CD14-positive monocyte (primary cell): ENCODE measurements around the gene PLCB1. TPM values are rescaled to one million over a fixed set of nuclear protein-coding genes. Genes with fewer than 3 reads are reported as not detected.

Experiments used
- DNase-seq, 3 donors: peaks; one replicate each; pipeline ENCODE4 v3.0.0-alpha.2; 2011 to 2022
- H2AFZ ChIP-seq: 2 replicates; pipeline ENCODE4 v1.6.0; 2012; ENCODE audit warnings: mild to moderate bottlenecking, low read depth, low read length, inconsistent platforms; ENCODE audit not compliant: insufficient read depth, poor library complexity, severe bottlenecking
- H3K27ac ChIP-seq, 2 donors: 1 replicate in 1 of 2; 2 replicates in 1 of 2; pipeline ENCODE4 v1.5.1; 2012 to 2013; ENCODE audit warnings: low read length in 2 of 2, control low read depth in 1 of 2, inconsistent platforms in 1 of 2, low read depth in 1 of 2, mild to moderate bottlenecking in 1 of 2
- H3K27me3 ChIP-seq, 2 donors: one replicate each; pipeline versions ENCODE4 v1.6.0 to v1.6.1; 2011 to 2013; ENCODE audit warnings: low read length in 2 of 2; ENCODE audit not compliant: control insufficient read depth in 2 of 2, insufficient read depth in 2 of 2
- H3K36me3 ChIP-seq, 2 donors: replicated peaks in 1 of 2; 1 replicate in 1 of 2; 2 replicates in 1 of 2; pipeline versions ENCODE4 v1.5.1 to v1.6.1; 2012 to 2013; ENCODE audit warnings: low read length in 2 of 2, control low read depth in 1 of 2, inconsistent platforms in 1 of 2, mild to moderate bottlenecking in 1 of 2; ENCODE audit not compliant: insufficient read depth in 2 of 2, control insufficient read depth in 1 of 2
- H3K4me1 ChIP-seq, 2 donors: 1 replicate in 1 of 2; 2 replicates in 1 of 2; pipeline versions ENCODE4 v1.5.1 to v1.6.1; 2012 to 2013; ENCODE audit warnings: low read length in 2 of 2, control low read depth in 1 of 2, inconsistent platforms in 1 of 2, mild to moderate bottlenecking in 1 of 2, moderate library complexity in 1 of 2; ENCODE audit not compliant: insufficient read depth in 2 of 2, control insufficient read depth in 1 of 2
- H3K4me2 ChIP-seq: replicated peaks from 2 replicates; pipeline ENCODE3; 2012; ENCODE audit warnings: low read length, moderate library complexity, mild to moderate bottlenecking; ENCODE audit not compliant: poor library complexity, severe bottlenecking; ENCODE audit errors: extremely low read depth
- H3K4me3 ChIP-seq, 3 experiments: fragments of 200-600 bp in 1 of 3; sonication (generic) in 1 of 3; replicated peaks in 1 of 3; 1 replicate in 2 of 3; 2 replicates in 1 of 3; pipeline ENCODE4 v1.5.1; 2011 to 2013; ENCODE audit warnings: low read length in 3 of 3, mild to moderate bottlenecking in 3 of 3, control low read depth in 2 of 3, low read depth in 2 of 3, inconsistent platforms in 1 of 3, moderate library complexity in 1 of 3
- H3K79me2 ChIP-seq: 2 replicates; pipeline ENCODE4 v1.6.0; 2012; ENCODE audit warnings: mild to moderate bottlenecking, control low read depth, inconsistent platforms, low read length, moderate library complexity; ENCODE audit not compliant: insufficient read depth
- H3K9ac ChIP-seq: 2 replicates; pipeline ENCODE4 v1.6.0; 2017; ENCODE audit warnings: low read length, mild to moderate bottlenecking; ENCODE audit not compliant: insufficient read depth, poor library complexity, severe bottlenecking
- H3K9me3 ChIP-seq, 2 donors: replicated peaks in 1 of 2; 1 replicate in 1 of 2; 2 replicates in 1 of 2; pipeline versions ENCODE4 v1.5.1 to v1.6.1; 2012 to 2013; ENCODE audit warnings: low read length in 2 of 2, control low read depth in 1 of 2; ENCODE audit not compliant: control insufficient read depth in 1 of 2, insufficient read depth in 1 of 2
- H4K20me1 ChIP-seq: 2 replicates; pipeline ENCODE4 v1.6.0; 2012; ENCODE audit warnings: mild to moderate bottlenecking, low read length, control low read depth, moderate library complexity; ENCODE audit not compliant: insufficient read depth
- H3K27ac Mint-ChIP-seq, 7 donors: one replicate each; pipeline ENCODE4 v1.8.0; 2020; ENCODE audit warnings: mild to moderate bottlenecking in 7 of 7, mixed read lengths in 7 of 7, moderate library complexity in 6 of 7, inconsistent platforms in 2 of 7
- H3K27me3 Mint-ChIP-seq, 3 donors: one replicate each; pipeline ENCODE4 v1.8.0; 2021 to 2022; ENCODE audit warnings: low read depth in 3 of 3, mild to moderate bottlenecking in 3 of 3, mixed read lengths in 3 of 3, moderate library complexity in 3 of 3, inconsistent platforms in 1 of 3
- H3K36me3 Mint-ChIP-seq, 2 donors: one replicate each; pipeline ENCODE4 v1.8.0; 2020; ENCODE audit warnings: mixed read lengths in 2 of 2, inconsistent platforms in 1 of 2, mild to moderate bottlenecking in 1 of 2
- H3K4me1 Mint-ChIP-seq: one replicate; pipeline ENCODE4 v1.8.0; 2020; ENCODE audit warnings: mild to moderate bottlenecking, mixed read lengths
- H3K4me3 Mint-ChIP-seq, 2 donors: one replicate each; pipeline ENCODE4 v1.8.0; 2020; ENCODE audit warnings: mild to moderate bottlenecking in 2 of 2, mixed read lengths in 2 of 2, moderate library complexity in 1 of 2
- H3K9me3 Mint-ChIP-seq, 7 donors: one replicate each; pipeline ENCODE4 v1.8.0; 2020 to 2022; ENCODE audit warnings: mixed read lengths in 7 of 7, mild to moderate bottlenecking in 6 of 7, moderate library complexity in 6 of 7, inconsistent platforms in 2 of 7
- CTCF ChIP-seq: fragments of 200-600 bp; IDR thresholded peaks from one replicate; pipeline ENCODE4 v1.8.0; 2022; ENCODE audit warnings: antibody characterized with exemption, mild to moderate bottlenecking
- WGBS: methylation state at CpG from one replicate; pipeline ENCODE4 v1.1.5; 2013; ENCODE audit warnings: missing lambda C conversion rate; ENCODE audit not compliant: insufficient coverage; 5-methylcytosine and 5-hydroxymethylcytosine counted together
- intact Hi-C, 2 donors: fragments of 100-400 bp; cut with micrococcal nuclease; formaldehyde crosslinking; loops; one replicate each; pipeline versions ENCODE4 v1.15.0 to v1.15.1; 2023
- polyA plus RNA-seq, 3 donors: library from polyadenylated mRNA; depleted of rRNA in 1 of 3; unstranded in 2 of 3; stranded (reverse) in 1 of 3; fragments of 300-500 nt in 2 of 3; fragments of >200 nt in 1 of 3; fragmentation: Illumina TruSeq in 2 of 3; gene quantifications; 1 replicate in 2 of 3; 2 replicates in 1 of 3; pipeline ENCODE4 v1.2.3, GENCODE V29; 2012 to 2021

The PLCB1 gene
- polyA plus RNA-seq, 3 donors = 8.6 to 16.4 (median 13.2) TPM

GRCh38 chr20:8130840-8131526 lies 1.1 kb upstream of the PLCB1 start:
- H3K4me1 ChIP-seq = peaks cover 27 to 40% of the 10 kb centered on the region in 2 donors
- H3K9me3 ChIP-seq = no peaks in the 10 kb centered on the region
- no peak overlapping the region for H3K27ac ChIP-seq
- 64% methylated on average over 3 of the region's 8 CpGs for WGBS
- H4K20me1 ChIP-seq = peaks cover 24% of the 10 kb centered on the region
- no peak for DNase-seq
- no peak overlapping the region for H3K27ac Mint-ChIP-seq
- H3K79me2 ChIP-seq = peaks cover 36% of the 10 kb centered on the region
- H3K9me3 Mint-ChIP-seq = no peaks in the 10 kb centered on the region
- H3K27me3 ChIP-seq = peaks cover 0 to 3% of the 10 kb centered on the region in 2 donors
- no peak overlapping the region for H3K9ac ChIP-seq
- H3K4me3 Mint-ChIP-seq = peak overlapping the region; percentile 91 to 97
- no peak for TF ChIP-seq CTCF
- peaks cover 44% of the 10 kb centered on the region for H3K4me1 Mint-ChIP-seq
- H3K27me3 Mint-ChIP-seq = peaks cover 4 to 8% (median 5%) of the 10 kb centered on the region in 3 donors
- peak overlapping the region in 1 of 3 experiments; percentile 83 for H3K4me3 ChIP-seq
- peaks cover 0 to 3% of the 10 kb centered on the region in 2 donors for H3K36me3 Mint-ChIP-seq
- intact Hi-C loops = loop anchor here in 1 of 2 donors (2.0 to 10.0 kb wide), 4 partner anchors 86 to 592 kb away; no protein-coding TSS in a partner anchor
- no peaks in the 10 kb centered on the region for H3K36me3 ChIP-seq
- peak overlapping the region; percentile 97 for H2AFZ ChIP-seq
- peak overlapping the region; percentile 98 for H3K4me2 ChIP-seq

GRCh38 chr20:8132484-8133309 lies 631 bp downstream of the PLCB1 start:
- Histone ChIP-seq H3K4me2 (peak overlapping the region; percentile 98), H3K27me3 (peaks cover 0 to 3% of the 10 kb centered on the region in 2 donors), H3K4me3 (peak overlapping the region; percentile 44 to 83 (median 63)), H3K36me3 (peaks cover 0 to 5% of the 10 kb centered on the region in 2 donors), H3K79me2 (peaks cover 51% of the 10 kb centered on the region), H2AFZ (peak overlapping the region; percentile 97), H3K9me3 (no peaks in the 10 kb centered on the region), H3K9ac (peak overlapping the region; percentile 78), H3K4me1 (peaks cover 27 to 41% of the 10 kb centered on the region in 2 donors), H4K20me1 (peaks cover 38% of the 10 kb centered on the region), H3K27ac (peak overlapping the region in 1 of 2 donors; percentile 73)
- Mint-ChIP-seq H3K9me3 (no peaks in the 10 kb centered on the region), H3K27me3 (peaks cover 4 to 8% (median 5%) of the 10 kb centered on the region in 3 donors), H3K4me3 (peak overlapping the region; percentile 97), H3K27ac (peak overlapping the region in 6 of 7 donors; percentile 72 to 92 (median 86)), H3K4me1 (peaks cover 50% of the 10 kb centered on the region), H3K36me3 (peaks cover 9 to 12% of the 10 kb centered on the region in 2 donors)
- intact Hi-C loops = loop anchor here in 1 of 2 donors (10.0 kb wide), 3 partner anchors 88 to 322 kb away; no protein-coding TSS in a partner anchor
- under 1% methylated on average over 64 of the region's 68 CpGs for WGBS
- peak; percentile 56 to 66 (median 63) for DNase-seq
- no peak for TF ChIP-seq CTCF
